Measurements from ENCODE around the gene SPSB3.

Gene SPSB3

DNA sequence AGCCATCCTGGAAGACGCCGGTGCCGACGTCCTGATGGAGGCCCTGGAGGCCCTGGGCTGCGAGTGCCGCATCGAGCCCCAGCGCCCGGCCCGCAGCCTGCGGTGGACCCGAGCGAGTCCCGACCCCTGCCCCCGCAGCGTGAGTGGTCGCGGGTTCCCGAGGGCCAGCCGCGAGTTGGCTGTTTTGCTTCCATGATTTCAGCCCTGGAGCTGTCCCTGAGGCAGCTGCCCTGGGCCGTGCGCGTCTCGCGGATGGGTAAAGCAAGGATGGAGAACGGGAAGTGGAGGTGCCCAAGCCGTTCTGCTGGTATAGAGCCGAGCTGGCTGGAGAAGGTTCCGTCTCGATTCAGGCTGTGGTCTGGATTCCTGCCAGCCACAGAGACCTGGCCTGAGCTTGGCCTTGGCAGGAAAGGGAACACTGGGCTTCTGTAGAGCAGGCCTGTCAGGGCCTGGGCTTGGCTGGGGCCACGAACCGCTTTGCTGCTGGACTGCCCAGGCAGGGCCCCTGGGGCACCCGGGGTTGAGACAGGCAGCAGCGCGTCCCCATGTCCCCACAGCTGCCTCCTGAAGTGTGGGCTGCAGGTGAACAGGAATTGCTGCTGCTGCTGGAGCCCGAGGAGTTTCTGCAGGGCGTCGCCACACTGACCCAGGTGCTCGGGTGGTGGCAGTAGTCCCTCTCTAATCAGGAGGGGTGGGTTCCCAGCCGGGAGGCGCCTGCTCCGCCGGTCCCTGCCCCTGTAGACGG, 8.5 kb downstream of the SPSB3 start:
- peak in 1 of 2 experiments; percentile 18 for DNase-seq

DNA sequence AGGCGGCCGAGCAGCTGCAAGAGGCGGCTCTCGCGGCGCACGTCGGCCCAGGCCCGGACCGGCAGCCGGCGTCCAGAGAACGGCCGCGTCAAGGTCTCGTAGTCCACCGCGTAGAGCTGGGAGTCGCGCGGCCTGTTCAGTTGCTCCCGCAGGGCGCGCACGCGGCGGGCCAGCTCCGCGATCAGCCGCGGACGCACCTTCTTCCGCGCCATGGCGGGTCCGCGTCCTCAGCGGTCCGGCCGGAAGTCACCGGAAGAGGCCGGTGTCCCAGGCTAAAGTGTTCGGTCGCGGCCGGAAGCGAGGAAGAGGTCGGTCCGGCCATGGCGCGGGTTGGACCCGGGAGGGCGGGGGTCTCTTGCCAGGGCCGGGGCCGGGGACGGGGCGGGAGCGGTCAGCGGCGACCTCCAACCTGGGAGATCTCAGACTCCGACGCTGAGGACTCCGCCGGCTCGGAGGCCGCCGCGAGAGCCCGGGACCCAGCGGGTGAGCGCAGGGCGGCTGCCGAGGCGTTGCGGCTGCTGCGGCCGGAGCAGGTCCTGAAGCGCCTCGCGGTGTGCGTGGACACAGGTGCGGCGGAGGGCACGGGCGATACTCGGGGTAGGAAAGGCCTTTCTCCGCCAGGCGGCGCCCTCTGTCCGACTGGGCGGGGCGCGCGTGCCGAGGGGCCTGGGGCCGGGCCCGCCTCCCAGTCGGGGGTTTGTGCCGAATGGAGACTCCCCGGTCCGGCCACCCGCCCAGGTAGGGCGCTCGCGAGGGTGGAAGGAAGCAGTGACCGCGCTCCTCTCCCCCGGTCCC, 9.3 kb downstream of the SPSB3 start, which contains the start of gene MRPS34:
TSS of gene MRPS34 (minus strand) at position 227 of the 795 bp plus-strand sequence. CDS start at position 212, 15 bp downstream.
- DNase-seq: peak in 1 of 2 experiments; percentile 55

DNA sequence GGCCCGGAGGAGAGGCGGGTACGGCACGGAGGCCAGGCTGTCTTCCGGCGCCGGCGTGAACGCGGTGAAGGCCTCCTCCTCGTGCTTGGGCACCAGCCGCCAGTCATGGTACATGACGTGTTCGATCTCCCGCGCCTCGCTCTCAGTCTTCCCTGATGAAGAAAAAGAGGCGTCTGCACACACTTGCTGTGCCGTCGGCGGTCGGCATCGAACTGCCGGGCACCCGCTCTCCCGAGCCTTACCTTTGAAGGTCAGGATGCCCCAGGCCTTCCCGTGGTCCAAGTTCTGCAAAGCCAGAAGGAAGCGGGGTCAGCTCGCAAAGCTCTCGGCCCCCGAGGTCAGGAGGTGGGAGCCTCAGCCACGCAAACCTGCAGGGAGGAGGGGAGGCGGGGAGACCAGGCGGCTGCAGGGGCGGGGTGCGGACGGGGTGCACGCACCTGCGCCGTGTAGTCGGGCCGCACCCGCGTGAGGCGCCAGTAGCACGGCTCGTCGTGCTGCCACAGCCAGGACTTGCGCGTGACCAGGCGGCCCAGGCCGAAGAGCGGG, 9.9 kb downstream of the SPSB3 start, which contains the start of gene EME2:
TSS of gene EME2 (plus strand) at position 449 of the 546 bp plus-strand sequence. CDS start 418 bp downstream, outside the sequence.
- no peak for DNase-seq

DNA sequence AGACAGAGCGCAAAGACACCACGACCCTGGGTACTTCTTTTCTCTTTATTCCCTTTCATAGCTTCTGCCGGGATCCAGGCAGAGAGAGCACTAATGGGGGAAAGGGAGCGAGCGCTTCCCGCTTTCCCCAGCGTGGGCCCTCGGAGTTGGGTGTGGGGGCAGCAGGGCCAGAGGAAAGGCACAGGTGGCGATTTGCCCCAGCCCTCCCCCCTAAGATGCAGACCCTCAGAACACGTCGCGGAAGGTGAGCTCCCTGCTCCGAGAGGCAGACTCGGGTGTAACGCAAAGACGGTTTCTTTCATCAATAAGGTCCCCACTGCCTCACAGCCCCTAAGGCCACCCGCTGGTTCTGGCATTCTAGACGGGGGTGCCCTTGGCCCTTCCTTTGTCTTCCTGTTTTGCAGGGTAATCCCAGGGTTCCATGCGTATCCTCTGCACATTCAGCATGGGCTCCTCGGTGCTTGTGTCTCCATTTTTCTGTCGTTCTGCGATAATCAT, 10.5 kb downstream of the SPSB3 start:
- DNase-seq: peak in 1 of 2 experiments; percentile 10

DNA sequence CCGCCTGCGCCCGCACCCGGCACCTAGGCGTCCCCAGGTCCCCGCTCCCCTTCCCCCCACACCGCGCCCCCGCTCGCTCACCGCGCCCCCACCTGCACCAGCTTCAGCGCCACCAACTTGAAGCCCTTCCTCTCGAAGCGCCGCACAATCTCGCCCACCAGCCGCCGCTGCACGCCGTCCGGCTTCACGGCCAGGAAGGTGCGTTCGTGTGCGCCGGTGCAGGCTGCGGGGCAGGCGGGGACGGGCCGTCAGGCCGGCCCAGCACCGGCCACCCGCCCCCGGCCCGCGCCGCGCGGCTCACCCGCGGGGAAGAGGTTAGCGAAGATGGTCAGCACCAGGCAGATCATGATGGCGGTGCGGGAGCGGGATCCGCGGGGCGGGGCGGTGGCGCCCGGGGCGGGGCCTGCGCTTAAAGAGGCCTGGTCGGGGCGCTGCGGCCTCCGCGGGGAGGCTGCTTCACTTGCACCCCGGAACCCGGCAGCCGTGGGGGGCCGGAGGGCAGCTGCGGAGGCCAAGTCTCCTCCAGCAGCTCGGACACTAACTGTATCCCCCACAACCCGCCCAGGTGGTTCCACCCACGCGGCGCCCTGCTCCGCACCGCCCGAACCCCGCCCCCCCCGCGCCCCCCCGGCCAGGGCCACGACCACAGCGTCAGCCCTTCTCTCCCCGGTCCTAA, 11.0 kb downstream of the SPSB3 start, which contains the start of gene NME3:
TSS of gene NME3 (minus strand) at position 356 of the 676 bp plus-strand sequence. CDS start at position 347, 9 bp downstream.
- peak in 1 of 2 experiments; percentile 41 for DNase-seq

DNA sequence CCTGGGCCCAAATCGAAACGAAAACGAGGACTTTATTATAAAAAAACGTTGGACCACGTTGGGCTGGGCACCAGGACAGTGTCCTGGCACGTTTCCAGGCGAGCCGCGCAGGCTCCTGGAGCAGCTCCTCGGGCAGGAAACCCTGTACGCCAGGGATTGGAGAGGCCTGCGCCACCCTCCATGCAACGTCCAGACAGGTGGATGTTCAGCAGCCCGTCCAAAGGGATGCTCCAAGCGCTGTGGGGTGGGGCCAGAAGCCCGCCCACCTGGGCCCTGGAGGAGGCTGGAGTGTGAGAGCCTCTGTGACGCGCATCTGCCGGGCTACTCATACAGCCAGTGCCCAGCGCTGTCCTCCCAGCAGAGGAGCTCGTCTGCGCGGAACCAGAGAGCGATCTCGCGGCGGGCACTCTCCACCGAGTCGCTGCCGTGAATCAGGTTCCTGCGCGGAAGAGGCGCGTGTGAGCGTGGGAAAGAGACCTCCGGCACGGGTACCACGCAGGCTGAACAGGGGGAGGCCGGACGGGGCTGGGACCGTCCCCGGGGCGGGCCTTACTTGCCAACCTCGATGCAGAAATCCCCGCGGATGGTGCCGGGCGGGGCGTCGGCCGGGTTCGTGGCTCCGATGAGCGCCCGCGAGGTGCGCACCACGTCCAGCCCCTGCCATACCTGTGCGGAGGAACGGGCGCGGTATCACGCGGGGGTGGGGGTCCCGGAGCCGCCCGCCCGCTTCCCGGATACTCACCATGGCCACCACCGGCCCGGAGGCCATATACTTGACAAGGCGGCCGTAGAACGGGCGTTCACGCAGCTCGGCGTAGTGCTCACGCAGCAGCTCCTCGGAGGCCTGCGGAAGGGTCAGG, 11.8 kb downstream of the SPSB3 start:
- peak; percentile 27 to 45 for DNase-seq

DNA sequence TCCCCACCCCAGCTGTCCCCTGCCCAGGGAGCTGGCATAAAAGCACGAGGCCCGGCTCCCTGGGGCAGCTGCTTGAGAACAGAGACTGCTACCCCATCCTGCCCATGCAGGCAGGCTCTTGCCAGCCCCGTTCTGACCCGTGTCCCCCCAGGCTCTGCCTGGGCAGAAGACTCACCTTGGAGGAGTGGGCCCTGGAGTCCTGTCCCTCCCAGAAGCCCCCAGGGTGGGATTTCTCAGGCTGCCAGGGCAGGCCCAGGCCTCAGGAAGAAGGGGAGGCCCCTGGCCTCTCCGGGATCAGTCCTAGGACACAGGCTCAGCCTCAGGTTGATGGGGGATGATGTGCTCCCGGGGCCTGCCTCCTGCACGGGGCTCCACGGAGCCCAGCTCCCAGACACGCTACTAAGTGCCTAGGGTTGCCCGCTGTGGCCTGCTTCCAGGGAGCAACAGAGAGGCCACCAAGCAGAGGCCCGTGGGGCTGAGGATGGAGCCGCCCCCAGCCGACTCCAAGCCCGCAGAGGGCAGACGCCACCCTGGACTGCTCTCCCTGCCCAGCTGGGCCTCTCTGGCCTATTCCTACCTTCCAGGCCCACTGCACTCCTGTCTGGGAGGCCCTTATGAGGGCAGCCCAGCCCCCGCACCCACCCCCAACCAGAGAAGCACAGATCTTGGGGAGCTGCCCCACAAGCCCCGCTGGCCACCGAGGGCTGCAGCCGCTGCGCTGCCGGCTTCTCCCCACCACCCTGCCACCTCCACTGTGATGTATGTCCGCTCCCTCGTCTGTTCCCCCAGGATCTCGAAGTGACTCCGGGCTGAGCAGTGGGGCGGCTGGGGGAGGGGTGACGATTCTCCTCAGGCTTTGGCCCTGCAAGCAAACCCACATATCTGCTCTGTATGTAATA, 12.7 kb downstream of the SPSB3 start:
- DNase-seq: no peak

DNA sequence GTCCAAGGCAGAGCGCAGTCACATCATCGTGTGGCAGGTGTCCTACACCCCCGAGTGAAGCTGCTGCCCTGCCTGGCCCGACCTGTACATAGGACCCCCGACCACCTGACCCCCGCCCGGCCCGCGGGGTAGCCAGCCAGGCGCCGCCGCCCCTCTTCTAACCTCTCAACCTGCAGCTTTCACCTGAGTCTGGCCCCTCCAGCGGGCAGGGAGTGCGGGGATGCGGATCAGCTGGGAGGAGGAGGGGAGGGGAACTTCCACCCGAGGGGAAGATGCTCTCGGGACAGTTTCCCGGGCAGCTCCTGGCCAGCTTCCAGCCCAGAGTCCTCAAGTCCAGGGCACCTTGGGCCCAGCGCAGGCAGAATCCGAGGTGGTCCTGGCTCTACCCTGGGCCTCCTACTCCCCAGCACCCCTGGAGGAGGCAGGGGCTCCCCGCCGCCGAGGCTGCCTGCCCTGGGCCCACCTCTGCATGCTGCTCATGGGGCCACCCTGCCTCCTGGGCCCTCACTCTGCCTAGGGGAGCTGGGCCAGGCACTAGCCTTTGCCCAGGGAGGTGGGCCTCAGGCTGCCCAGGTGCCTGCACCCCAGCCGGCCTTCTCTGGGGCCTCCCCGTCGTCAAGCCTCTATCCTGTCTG, 13.5 kb downstream of the SPSB3 start:
- DNase-seq: no peak

DNA sequence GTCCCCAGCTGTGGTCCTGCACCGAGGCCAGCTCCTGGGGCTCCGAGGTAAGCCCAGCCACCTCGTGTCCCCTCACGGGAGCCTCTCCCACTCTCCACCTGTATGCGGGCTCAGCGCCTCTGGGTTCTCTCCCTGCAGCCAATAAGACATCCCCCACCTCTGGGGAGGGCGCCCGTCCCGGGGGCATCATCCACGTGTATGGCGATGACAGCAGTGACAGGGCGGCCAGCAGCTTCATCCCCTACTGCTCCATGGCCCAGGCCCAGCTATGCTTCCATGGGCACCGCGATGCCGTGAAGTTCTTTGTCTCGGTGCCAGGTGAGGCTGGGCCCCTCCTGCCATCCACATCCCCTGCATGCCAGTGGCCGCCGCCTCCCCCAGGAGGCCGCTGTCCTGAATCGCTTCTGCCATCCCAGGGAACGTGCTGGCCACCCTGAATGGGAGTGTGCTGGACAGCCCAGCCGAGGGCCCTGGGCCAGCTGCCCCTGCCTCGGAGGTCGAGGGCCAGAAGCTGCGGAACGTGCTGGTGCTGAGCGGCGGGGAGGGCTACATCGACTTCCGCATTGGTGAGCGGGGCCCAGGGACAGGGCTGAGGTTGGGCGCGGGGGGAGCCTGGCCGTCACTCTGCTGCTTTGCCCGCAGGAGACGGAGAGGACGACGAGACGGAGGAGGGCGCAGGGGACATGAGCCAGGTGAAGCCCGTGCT, 14.2 kb downstream of the SPSB3 start:
- no peak for DNase-seq

DNA sequence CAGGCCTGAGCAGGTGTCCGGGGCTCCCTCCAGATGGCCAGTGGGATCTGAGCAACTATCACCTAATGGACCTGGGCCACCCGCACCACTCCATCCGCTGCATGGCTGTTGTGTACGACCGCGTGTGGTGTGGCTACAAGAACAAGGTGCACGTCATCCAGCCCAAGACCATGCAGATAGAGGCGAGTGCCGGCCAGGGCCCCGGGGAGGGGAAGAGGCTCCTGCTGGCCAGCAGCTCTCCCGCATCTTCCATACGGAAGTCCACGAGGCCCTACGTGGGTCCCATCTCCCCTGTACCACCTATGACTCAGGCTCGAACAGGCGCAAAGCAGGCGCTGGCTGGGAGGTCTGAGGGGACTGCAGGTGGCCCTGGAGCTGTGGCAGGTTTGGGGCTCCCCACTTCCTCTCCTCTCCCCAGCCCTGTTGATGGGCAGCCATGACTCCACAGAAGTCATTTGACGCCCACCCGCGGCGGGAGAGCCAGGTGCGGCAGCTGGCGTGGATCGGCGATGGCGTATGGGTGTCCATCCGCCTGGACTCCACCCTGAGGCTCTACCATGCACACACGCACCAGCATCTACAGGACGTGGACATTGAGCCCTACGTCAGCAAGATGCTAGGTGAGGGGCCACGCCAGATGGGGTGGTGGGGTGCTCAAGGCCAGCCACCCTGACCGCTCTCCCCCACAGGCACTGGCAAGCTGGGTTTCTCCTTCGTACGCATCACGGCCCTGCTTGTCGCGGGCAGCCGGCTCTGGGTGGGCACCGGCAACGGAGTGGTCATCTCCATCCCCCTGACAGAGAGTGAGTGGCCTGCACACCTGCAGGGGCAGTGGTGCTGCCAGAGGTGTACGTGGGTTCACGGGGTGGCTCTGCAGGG, 15.0 kb downstream of the SPSB3 start:
- no peak for DNase-seq

DNA sequence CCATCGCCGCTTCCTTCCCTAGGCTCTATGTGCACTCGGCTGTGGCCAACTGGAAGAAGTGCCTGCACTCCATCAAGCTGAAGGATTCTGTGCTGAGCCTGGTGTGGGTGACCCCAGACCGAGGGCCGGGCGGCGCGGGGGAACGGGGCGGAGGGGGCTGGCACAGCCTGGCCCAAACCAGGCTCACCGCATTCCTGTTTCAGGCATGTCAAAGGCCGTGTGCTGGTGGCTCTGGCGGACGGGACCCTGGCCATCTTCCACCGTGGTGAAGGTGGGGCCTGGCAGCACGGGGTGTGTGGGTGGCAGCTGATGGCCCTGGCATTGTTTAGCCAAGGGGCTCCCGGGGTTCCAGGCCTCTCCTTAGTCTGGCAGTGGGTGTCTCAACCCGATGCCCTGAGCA, 15.7 kb downstream of the SPSB3 start:
- DNase-seq: no peak

DNA sequence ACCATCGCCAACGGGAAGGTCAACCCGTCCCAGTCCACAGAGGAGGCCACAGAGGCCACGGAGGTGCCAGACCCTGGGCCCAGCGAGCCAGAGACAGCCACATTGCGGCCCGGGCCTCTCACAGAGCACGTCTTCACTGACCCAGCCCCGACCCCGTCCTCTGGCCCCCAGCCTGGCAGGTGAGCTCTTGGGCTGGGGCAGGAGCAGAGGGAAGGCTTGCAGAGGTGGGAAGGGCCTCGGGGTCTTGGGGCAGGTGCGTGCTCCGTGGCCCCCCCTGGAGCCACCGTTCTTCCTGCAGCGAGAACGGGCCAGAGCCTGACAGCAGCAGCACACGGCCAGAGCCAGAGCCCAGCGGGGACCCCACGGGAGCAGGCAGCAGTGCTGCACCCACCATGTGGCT, 16.1 kb downstream of the SPSB3 start:
- DNase-seq: no peak

DNA sequence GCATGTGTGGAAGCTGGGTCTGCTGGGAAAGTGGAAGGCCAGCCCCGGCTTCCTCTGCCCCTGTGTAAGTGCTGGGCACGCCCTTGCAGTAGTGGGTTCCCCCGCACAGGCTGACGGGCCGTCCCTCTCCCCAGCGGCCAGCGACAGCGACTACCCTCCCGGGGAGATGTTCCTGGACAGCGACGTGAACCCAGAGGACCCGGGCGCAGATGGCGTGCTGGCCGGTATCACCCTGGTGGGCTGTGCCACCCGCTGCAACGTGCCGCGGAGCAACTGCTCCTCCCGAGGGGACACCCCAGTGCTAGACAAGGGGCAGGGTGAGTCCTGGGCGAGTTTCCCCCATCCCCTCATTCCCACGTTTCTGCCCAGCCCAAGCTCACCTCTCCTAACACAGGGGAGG, 16.5 kb downstream of the SPSB3 start:
- no peak for DNase-seq

DNA sequence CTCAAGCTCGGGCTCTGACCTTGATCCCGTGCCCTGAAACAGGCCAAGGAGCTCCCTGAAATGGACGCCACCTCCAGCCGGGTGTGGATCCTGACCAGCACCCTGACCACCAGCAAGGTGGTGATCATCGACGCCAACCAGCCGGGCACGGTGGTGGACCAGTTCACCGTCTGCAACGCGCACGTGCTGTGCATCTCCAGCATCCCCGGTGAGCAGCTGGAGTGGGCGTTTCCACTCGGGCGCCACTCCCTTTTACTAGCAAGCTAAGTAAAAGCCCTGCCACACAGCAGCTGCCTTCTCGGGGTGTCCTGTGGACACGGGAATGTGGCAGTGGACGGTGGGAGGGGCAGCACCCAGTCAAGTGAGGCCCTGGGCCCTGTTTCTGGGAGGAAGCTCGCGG, 17.4 kb downstream of the SPSB3 start:
- no peak for DNase-seq

DNA sequence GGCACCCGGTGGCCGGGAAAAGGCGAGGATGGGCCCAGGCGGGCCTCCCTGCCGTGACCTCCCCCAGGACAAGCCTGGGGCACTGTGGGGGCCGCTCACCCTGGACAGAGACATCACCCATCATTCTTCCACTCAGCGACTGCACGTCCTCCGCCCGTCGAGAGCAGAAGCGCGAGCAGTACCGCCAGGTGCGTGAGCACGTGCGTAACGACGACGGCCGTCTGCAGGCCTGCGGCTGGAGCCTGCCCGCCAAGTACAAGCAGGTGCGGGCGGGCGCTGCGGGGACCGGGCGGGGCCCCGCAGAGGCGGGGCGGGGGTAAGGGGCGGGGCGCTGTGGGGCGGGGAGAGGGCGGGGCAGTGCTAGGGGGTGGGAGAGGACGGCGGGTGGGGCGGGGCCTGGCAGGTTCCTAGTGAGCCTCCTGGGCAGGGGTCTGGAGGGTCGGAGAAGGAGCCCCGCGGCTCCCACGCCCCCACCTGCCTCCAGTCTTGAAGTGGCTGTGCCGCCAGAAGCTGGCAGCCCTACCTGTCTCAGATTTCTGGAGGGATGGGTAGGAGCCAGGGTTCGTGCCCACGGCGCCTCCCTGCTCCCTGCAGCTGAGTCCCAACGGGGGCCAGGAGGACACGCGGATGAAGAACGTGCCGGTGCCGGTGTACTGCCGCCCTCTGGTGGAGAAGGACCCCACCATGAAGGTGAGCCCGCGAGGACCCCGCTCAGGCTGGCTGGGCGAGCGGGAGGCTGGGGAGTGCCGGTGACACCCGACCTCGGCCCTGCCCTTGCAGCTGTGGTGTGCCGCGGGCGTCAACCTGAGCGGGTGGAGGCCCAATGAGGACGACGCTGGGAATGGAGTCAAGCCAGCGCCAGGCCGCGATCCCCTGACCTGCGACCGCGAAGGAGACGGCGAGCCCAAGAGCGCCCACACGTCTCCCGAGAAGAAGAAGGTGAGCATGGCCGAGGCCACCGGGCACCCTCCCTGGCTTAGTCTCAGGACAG, 18.6 kb downstream of the SPSB3 start:
- DNase-seq: no peak

DNA sequence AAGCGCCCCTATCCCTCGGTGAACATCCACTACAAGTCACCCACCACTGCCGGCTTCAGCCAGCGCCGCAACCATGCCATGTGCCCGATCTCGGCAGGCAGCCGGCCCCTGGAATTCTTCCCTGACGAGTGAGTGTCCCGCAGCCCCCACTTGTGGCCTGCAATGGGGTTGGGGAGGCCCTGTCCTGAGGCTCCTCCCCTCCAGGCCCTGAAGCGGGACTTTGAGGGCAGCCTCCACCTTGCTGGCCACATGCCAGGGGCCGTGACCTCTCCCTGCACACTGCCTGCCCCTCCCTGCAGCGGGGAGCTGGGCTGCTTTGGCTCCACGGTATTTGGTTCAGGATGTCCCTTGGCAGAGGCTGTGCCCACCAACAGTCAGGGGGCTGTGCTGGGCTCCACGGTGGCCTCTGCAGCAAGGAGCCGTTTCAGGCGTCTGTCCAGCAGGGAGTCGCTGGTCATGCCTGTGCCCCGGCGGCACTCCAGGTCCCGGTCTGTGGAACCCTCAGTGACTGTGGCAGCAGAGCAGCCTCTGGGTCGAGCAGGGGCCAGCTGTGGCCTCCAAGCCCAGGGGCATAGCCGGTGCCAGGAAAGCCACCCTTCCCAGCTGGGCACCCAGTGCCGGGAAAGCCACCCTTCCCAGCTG, 19.4 kb downstream of the SPSB3 start:
- DNase-seq: no peak

Measured in SW 1271 (cell line).